Aorta (tissue), 5 donors: ENCODE results near the gene GCNT4. TPM values are rescaled to one million over a fixed set of nuclear protein-coding genes. Genes with fewer than 3 reads are reported as not detected.

Source experiments
- ATAC-seq: fragments of 200-7000 bp; cut with Tn5 transposase; one replicate; pipeline ENCODE4 v1.9.1; 2022; ENCODE audit warnings: moderate library complexity; ENCODE audit not compliant: low FRiP score
- DNase-seq, 2 donors: peaks; one replicate each; pipeline ENCODE4 v3.0.0-alpha.2; 2020
- H3K27ac ChIP-seq, 2 donors: one replicate each; pipeline ENCODE4 v1.5.1; 2013; ENCODE audit warnings: low read length in 2 of 2, mild to moderate bottlenecking in 2 of 2, moderate library complexity in 2 of 2, control low read depth in 1 of 2, inconsistent platforms in 1 of 2, low read depth in 1 of 2
- H3K27me3 ChIP-seq, 2 donors: one replicate each; pipeline ENCODE4 v1.6.1; 2013; ENCODE audit warnings: control low read depth in 1 of 2, low read length in 1 of 2, mild to moderate bottlenecking in 1 of 2, moderate library complexity in 1 of 2; ENCODE audit not compliant: insufficient read depth in 2 of 2, control insufficient read depth in 1 of 2
- H3K36me3 ChIP-seq, 2 donors: one replicate each; pipeline ENCODE4 v1.6.1; 2013; ENCODE audit warnings: control low read depth in 1 of 2, low read length in 1 of 2, mild to moderate bottlenecking in 1 of 2; ENCODE audit not compliant: insufficient read depth in 2 of 2, control insufficient read depth in 1 of 2
- H3K4me1 ChIP-seq, 2 donors: one replicate each; pipeline ENCODE4 v1.6.1; 2013; ENCODE audit warnings: low read length in 2 of 2, control low read depth in 1 of 2, mild to moderate bottlenecking in 1 of 2, moderate library complexity in 1 of 2; ENCODE audit not compliant: insufficient read depth in 2 of 2, control insufficient read depth in 1 of 2
- H3K4me3 ChIP-seq, 2 donors: one replicate each; pipeline ENCODE4 v1.5.1; 2013; ENCODE audit warnings: low read length in 2 of 2, control low read depth in 1 of 2, mild to moderate bottlenecking in 1 of 2
- H3K9me3 ChIP-seq: one replicate; pipeline ENCODE4 v1.6.1; 2013; ENCODE audit warnings: mild to moderate bottlenecking, low read length; ENCODE audit not compliant: control insufficient read depth
- WGBS, 2 donors: extraction: QIAGEN DNeasy Blood & Tissue Kit; methylation state at CpG; one replicate each; pipeline ENCODE4 v1.1.7; 2013; 5-methylcytosine and 5-hydroxymethylcytosine counted together
- intact Hi-C, 2 donors: fragments of 100-400 bp; cut with DNase I; formaldehyde crosslinking; loops; one replicate each; pipeline versions ENCODE4 v1.14.2 to v1.15.0; 2022
- polyA plus RNA-seq, 2 donors: library from polyadenylated mRNA; stranded (reverse); fragments of 200-250 nt; gene quantifications; one replicate each; pipeline ENCODE4 v1.2.3, GENCODE V29; 2013
- total RNA-seq, 2 donors: library from RNA; stranded (reverse); fragmentation: NEBNext Ultra II Directional; extraction: Animal tissue kit (Norgen Biotek cat#: 25700); gene quantifications; one replicate each; pipeline ENCODE4 v1.2.1, GENCODE V29; 2021
- donor health status: healthy with polysubstance abuse.
- donor health status: Bipolar disorder and iron deficiency.
- donor health status: DM: no; HTN: no; CAD: no.
- donor health status: DM: no; HTN: no; CAD: no.
- donor health status: DM: yes; HTN: yes; CAD: no.

Gene GCNT4
- total and polyA plus RNA-seq, 4 donors = 2.0 to 5.6 (median 3.4) TPM

- H3K27ac ChIP-seq = peak overlapping the region; percentile 88 to 96
Observed at GRCh38 chr5:75054134-75054930, 2.0 kb upstream of the GCNT4 start.

DNA sequence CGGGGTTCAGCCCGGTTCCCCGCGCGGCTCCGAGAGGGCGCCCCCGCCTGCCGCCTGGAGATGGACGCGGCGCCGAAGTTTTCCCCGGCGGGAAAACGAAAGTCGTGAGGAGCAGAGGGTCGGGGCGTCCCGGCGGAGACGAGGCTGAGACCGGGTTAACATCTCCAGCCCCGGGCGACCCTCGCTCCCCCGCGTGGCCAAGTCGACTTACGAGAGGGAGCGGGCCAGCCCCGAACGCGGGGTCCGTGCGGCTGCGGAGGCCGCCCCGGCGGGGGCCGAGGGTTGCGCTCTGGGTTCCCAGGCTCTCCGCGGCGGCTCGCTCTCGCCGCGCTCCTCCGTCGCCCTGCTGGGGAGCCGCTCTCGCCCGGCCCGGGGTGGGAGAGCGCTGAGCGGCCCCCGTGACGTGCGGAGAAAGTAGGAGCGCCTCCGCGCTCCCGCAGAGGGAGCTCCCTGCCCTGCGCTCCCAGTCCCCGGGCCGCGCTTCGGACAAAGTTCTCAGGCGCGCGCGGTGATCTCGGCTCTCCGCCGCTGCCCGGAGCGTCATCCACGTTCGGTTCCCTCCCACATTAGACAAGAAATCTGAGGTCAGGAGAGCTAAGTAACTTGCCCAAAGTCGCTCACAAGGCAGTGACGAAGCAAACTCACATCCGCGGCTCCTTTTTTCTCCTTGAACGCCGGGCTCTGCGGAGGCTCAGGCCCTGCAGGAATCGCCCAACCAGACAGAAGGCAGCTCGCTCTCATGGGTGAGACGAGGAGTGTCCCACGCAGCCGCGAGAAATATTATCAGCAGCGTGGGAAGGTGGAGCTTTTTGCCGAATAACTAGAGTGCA lies 1.2 kb upstream of the GCNT4 start:
- intact Hi-C loops = loop anchor here (2.0 to 10.0 kb wide), 4 partner anchors 106 to 284 kb away; partner anchors contain the start of genes ANKRD31 (in 2 of the 2) and HMGCR (in 1 of the 2)
- peak overlapping the region; percentile 91 to 95 for H3K4me3 ChIP-seq
- H3K4me1 ChIP-seq = no peaks in the 10 kb centered on the region
- H3K27me3 ChIP-seq = no peaks in the 10 kb centered on the region
- H3K9me3 ChIP-seq = no peaks in the 10 kb centered on the region
- no peaks in the 10 kb centered on the region for H3K36me3 ChIP-seq
- ATAC-seq = peak; percentile 81
- 0% methylated on average over 81 to 95 of the region's 95 CpGs for WGBS, 2 donors
- H3K27ac ChIP-seq = peak overlapping the region; percentile 88 to 96
- peak; percentile 65 to 84 for DNase-seq

More at GRCh38 chr5:75054134-75054930, 2.0 kb upstream of the GCNT4 start:
- 11 to 13% methylated on average over 28 of the region's 28 CpGs for WGBS, 2 donors
- Histone ChIP-seq H3K36me3 (no peaks in the 10 kb centered on the region), H3K9me3 (no peaks in the 10 kb centered on the region), H3K27me3 (no peaks in the 10 kb centered on the region), H3K4me1 (no peaks in the 10 kb centered on the region), H3K4me3 (peak overlapping the region; percentile 91 to 95)
- ATAC-seq = peak; percentile 59
- DNase-seq = peak; percentile 53 to 78
- intact Hi-C loops = loop anchor here (5.0 to 10.0 kb wide), 3 partner anchors 107 to 283 kb away; partner anchors contain the start of genes ANKRD31 (in 1 of the 2) and HMGCR (in 1 of the 2)

GRCh38 chr5:75053054-75053303 lies 621 bp upstream of the GCNT4 start:
- 0% methylated on average over 24 to 40 of the region's 40 CpGs for WGBS, 2 donors
- H3K4me3 ChIP-seq = peak overlapping the region; percentile 91 to 95
- H3K4me1 ChIP-seq = no peaks in the 10 kb centered on the region
- no peaks in the 10 kb centered on the region for H3K9me3 ChIP-seq
- peak overlapping the region; percentile 34 to 96 for H3K27ac ChIP-seq
- DNase-seq (no peak), ATAC-seq (no peak)
- H3K27me3 ChIP-seq = no peaks in the 10 kb centered on the region
- intact Hi-C loops = loop anchor here (2.0 to 10.0 kb wide), 4 partner anchors 106 to 284 kb away; partner anchors contain the start of genes ANKRD31 (in 2 of the 2) and HMGCR (in 1 of the 2)
- H3K36me3 ChIP-seq = no peaks in the 10 kb centered on the region

- no peaks in the 10 kb centered on the region for H3K27me3 ChIP-seq
- H3K4me3 ChIP-seq = no peak overlapping the region
- intact Hi-C loops = loop anchor here (5.0 to 10.0 kb wide), 3 partner anchors 104 to 286 kb away; partner anchors contain the start of genes ANKRD31 (in 1 of the 2) and HMGCR (in 1 of the 2)
- DNase-seq (no peak), ATAC-seq (no peak)
- no peaks in the 10 kb centered on the region for H3K4me1 ChIP-seq
- H3K27ac ChIP-seq = no peak overlapping the region
- H3K9me3 ChIP-seq = no peaks in the 10 kb centered on the region
- WGBS, 2 donors = 77% methylated on average over 7 of the region's 7 CpGs
- H3K36me3 ChIP-seq = no peaks in the 10 kb centered on the region
Observed at GRCh38 chr5:75051217-75051751, 1.1 kb downstream of the GCNT4 start.

DNA sequence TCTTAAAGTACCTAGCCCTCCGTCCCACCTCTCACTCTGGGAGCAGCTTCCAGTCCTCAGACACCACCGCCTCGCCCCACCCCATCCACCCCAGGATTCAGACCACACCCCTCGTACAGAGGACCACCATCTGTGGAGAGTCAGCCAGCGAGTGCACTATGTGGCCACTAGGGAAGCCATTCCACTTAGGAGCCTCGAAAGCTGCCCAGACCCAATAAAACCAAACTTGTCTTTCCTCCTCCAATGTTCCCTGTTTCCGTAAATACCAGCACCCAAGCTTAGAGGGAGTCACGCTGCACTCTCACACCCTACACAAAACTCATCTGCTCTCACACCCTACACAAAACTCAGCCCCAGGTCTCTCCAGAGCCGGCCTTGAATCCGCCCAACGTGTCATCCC lies 1.9 kb downstream of the GCNT4 start:
- H3K27ac ChIP-seq = no peak overlapping the region
- intact Hi-C loops = loop anchor here (5.0 to 10.0 kb wide), 3 partner anchors 103 to 287 kb away; partner anchors contain the start of genes ANKRD31 (in 1 of the 2) and HMGCR (in 1 of the 2)
- ATAC-seq = no peak
- no peaks in the 10 kb centered on the region for H3K4me1 ChIP-seq
- DNase-seq = no peak
- H3K9me3 ChIP-seq = no peaks in the 10 kb centered on the region
- H3K27me3 ChIP-seq = no peaks in the 10 kb centered on the region
- H3K4me3 ChIP-seq = no peak overlapping the region
- peaks cover 0 to 2% of the 10 kb centered on the region in 2 donors for H3K36me3 ChIP-seq
- whole genome bisulfite sequencing, 2 donors = 89 to 91% methylated on average over 11 of the region's 11 CpGs

DNA sequence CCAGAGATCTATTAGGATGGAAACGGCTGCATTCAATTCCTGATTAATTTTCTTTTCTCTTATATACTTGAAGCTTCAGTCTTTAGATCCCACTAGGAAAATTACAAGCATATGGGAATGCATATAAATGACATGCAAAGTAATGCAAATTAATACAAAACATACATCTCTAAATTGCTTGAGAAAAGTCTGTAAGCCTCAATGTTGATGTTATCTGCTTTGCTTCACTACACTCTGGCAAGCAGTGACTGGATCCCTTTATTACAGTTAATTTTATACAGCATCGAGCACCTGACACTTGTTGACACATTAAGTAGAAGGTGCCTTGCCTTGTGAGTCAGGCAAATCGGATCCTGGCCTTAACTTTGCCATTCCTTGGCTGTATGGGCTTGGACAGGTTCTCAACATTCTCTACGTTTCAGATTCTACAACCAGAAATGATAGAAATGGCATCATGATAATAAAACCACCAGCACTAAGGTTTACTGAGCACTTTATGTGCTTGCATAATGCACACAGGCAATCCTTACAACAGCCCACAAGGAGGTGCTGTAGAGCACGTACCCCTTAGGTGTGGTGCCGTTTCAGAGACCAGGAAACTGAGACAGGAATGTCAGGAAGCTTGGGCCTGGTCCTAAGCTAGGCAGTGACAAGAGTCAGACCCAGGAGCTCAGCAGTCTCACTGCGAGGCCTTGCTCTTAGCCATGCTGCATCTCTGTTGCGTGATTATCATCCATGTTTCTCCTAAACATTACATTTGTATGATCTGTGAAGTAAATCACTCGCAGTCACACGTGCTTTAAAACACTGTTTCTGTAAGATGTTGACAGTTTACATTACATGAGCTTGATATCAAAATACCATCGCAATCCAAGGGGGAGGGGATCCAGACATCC lies 2.7 kb downstream of the GCNT4 start:
- H3K36me3 ChIP-seq = peaks cover 0 to 2% of the 10 kb centered on the region in 2 donors
- ATAC-seq (no peak), DNase-seq (no peak)
- H3K27ac ChIP-seq = no peak overlapping the region
- no peaks in the 10 kb centered on the region for H3K9me3 ChIP-seq
- 68 to 76% methylated on average over 11 of the region's 11 CpGs for WGBS, 2 donors
- intact Hi-C loops = loop anchor here (2.0 to 10.0 kb wide), 5 partner anchors 99 to 288 kb away; partner anchors contain the start of genes ANKRD31 (in 1 of the 2) and HMGCR (in 1 of the 2)
- H3K27me3 ChIP-seq = no peaks in the 10 kb centered on the region
- no peak overlapping the region for H3K4me3 ChIP-seq
- peaks cover 0 to 2% of the 10 kb centered on the region in 2 donors for H3K4me1 ChIP-seq

DNA sequence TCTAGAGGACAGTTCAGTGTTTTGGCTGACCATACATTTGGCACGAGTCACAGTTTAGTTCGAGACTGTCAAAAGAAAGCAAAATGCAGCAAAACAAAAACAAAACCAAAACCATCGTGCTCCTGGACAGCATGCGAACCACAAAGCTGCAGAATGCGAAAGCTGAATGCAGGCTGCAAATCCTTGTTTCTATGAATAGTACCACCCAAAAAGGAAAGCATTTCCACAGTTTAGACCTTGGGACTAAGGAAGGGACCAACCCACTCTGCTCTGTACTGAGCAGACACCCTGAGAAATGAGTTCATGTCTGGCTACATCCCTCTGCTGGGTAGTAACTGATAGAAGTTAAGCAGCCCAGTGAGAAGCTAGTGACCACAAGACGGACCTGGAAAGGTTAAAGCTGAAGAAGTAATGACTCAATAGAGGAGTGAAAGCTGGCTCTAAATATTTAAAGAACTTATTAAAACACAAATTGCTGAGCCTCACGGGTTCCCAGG lies 3.9 kb downstream of the GCNT4 start:
- WGBS, 2 donors = 7 to 12% methylated on average over 7 of the region's 7 CpGs
- ATAC-seq (no peak), DNase-seq (no peak)
- intact Hi-C loops = loop anchor here (2.0 to 10.0 kb wide), 2 partner anchors 98 to 274 kb away; no protein-coding TSS in a partner anchor
- Histone ChIP-seq H3K27ac (peak overlapping the region; percentile 15 to 43), H3K27me3 (no peaks in the 10 kb centered on the region), H3K4me1 (peaks cover 0 to 2% of the 10 kb centered on the region in 2 donors), H3K9me3 (no peaks in the 10 kb centered on the region), H3K4me3 (peak overlapping the region; percentile 28 to 31), H3K36me3 (peaks cover 2% of the 10 kb centered on the region in 2 donors)
